Measurements from ENCODE around the gene DUSP8.

The DUSP8 gene

DNA sequence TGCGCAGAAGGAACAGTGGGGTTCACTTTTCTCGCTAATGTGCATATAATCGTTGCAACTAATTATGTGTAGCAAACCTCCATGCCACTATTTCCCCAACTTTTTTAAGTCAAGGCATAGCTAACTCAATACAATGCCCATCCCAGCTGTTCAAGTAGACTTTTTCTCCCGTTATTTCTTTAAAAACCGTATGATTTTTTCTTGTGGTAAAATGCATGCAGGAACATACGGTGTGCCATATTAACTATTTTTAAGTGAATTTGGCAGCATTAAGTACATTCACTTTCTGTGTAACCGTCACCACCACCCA, 2.8 kb upstream of the DUSP8 start:
- peak overlapping the region in 1 of 2 donors; percentile 93 for H3K27ac ChIP-seq
- H3K4me3 ChIP-seq, result no peak overlapping the region
- DNase-seq (ENCODE audit: low spot score), result no peak
- TF ChIP-seq, protein P1, sequence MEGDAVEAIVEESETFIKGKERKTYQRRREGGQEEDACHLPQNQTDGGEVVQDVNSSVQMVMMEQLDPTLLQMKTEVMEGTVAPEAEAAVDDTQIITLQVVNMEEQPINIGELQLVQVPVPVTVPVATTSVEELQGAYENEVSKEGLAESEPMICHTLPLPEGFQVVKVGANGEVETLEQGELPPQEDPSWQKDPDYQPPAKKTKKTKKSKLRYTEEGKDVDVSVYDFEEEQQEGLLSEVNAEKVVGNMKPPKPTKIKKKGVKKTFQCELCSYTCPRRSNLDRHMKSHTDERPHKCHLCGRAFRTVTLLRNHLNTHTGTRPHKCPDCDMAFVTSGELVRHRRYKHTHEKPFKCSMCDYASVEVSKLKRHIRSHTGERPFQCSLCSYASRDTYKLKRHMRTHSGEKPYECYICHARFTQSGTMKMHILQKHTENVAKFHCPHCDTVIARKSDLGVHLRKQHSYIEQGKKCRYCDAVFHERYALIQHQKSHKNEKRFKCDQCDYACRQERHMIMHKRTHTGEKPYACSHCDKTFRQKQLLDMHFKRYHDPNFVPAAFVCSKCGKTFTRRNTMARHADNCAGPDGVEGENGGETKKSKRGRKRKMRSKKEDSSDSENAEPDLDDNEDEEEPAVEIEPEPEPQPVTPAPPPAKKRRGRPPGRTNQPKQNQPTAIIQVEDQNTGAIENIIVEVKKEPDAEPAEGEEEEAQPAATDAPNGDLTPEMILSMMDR (IDR thresholded peaks at IDR 0.05), result no peak

- H3K27ac ChIP-seq, result peak overlapping the region; percentile 72 to 93
- TF ChIP-seq, protein P1 (IDR thresholded peaks at IDR 0.05), result peak; percentile 90
- H3K4me3 ChIP-seq, result peak overlapping the region; percentile 81
- no peak for DNase-seq (ENCODE audit: low spot score)
These were observed 2.3 kb upstream of the DUSP8 start for GRCh38 chr11:1574238-1574932.

- peak overlapping the region; percentile 72 to 93 for H3K27ac ChIP-seq
- no peak for DNase-seq (ENCODE audit: low spot score)
- H3K4me3 ChIP-seq, result peak overlapping the region; percentile 81
- TF ChIP-seq, protein P1 (IDR thresholded peaks at IDR 0.05), result no peak
These were observed 1.8 kb upstream of the DUSP8 start for GRCh38 chr11:1573903-1574237.

DNA sequence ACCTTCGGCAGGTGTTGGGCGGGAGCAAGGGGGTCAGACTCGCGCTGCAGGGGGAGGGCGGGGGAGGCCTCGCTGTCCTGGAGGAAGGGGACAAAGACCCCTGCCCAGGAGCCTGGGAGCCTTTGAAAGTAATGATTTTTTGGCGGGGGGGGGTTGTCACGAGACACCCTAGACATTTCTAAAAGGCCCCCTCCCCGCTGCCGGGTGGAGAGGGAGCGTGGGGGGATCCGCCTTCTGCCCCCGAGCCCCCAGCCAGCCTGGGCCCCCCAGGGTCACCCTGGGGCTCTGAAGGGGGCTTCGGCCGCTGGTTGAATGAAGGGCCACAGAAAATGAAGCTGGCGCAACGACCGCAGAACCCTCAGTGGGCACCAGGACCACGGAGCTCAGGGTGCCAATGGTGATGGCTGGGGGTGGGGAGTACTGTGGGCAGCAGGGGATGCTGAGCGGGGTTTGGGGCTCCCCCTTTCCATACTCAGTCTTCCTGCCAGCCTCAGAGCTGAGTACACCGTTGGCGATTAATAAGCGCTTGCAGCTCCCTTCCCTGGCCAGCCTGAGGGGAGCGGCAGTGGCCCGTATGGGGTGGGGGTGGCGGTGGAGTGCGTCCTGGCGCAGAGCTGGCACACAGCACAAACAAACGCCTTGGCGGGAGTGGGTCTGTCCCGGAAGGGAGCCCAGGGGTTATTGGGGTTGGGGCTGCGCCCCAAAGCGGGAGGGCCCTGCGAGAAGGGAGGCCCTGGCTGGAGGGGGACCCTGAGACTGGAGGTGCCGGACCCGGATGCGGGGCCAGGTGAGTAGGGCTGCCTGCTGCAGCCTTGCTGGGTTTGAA, 1.2 kb upstream of the DUSP8 start:
- TF ChIP-seq, protein P1 (IDR thresholded peaks at IDR 0.05), result no peak
- DNase-seq (ENCODE audit: low spot score), result no peak
- peak overlapping the region; percentile 81 for H3K4me3 ChIP-seq
- peak overlapping the region; percentile 87 to 93 for H3K27ac ChIP-seq

- Histone ChIP-seq H3K4me3 (peak overlapping the region; percentile 81), H3K27ac (peak overlapping the region; percentile 76 to 93)
- TF ChIP-seq, protein P1 (IDR thresholded peaks at IDR 0.05), result no peak
- DNase-seq (ENCODE audit: low spot score), result no peak
These were observed 293 bp downstream of the DUSP8 start for GRCh38 chr11:1571760-1572196.

GRCh38 chr11:1570896-1571759, 943 bp downstream of the DUSP8 start:
- Histone ChIP-seq H3K27ac (peak overlapping the region; percentile 76 to 93), H3K4me3 (peak overlapping the region; percentile 81)
- peak; percentile 74 for DNase-seq (ENCODE audit: low spot score)
- TF ChIP-seq, protein P1 (IDR thresholded peaks at IDR 0.05), result no peak

Measured in coronary artery (tissue), 2 donors.